Left lung (tissue), 10 donors: Measurements from ENCODE around the gene P2RY8. TPM values are rescaled to one million over a fixed set of nuclear protein-coding genes. Genes with fewer than 3 reads are reported as not detected.
A peak's percentile ranks its signal among the peaks of the same experiment; 100 is the strongest.
"Not testable (repeated sequence)": the region's sequence is repeated elsewhere in the genome, so short reads cannot be mapped to it uniquely, and the experiment has no call there.

Experiments used
- ATAC-seq: fragments of 200-7000 bp; cut with Tn5 transposase; one replicate; pipeline ENCODE4 v1.9.1; 2020; ENCODE audit warnings: moderate library complexity
- DNase-seq, 4 donors: peaks; one replicate each; pipeline ENCODE4 v3.0.0-alpha.2; 2013 to 2020
- H3K27ac ChIP-seq, 2 donors: fragments of 200-600 bp; sonication (generic) in 1 of 2; one replicate each; pipeline versions ENCODE4 v1.5.0 to v1.8.0; 2020 to 2021
- H3K27me3 ChIP-seq, 2 donors: fragments of 200-600 bp; sonication (generic) in 1 of 2; one replicate each; pipeline versions ENCODE4 v1.5.0 to v1.8.0; 2020 to 2021
- H3K36me3 ChIP-seq, 2 donors: fragments of 200-600 bp; sonication (generic) in 1 of 2; one replicate each; pipeline versions ENCODE4 v1.5.0 to v1.8.0; 2020 to 2021
- H3K4me1 ChIP-seq, 2 donors: fragments of 200-600 bp; one replicate each; pipeline ENCODE4 v1.8.0; 2021
- H3K4me3 ChIP-seq, 2 donors: fragments of 200-600 bp; sonication (generic) in 1 of 2; one replicate each; pipeline versions ENCODE4 v1.5.0 to v1.8.0; 2020 to 2021; ENCODE audit warnings: mild to moderate bottlenecking in 1 of 2
- H3K9me3 ChIP-seq, 2 donors: fragments of 200-600 bp; sonication (generic) in 1 of 2; one replicate each; pipeline versions ENCODE4 v1.5.0 to v1.8.0; 2020 to 2021
- CTCF ChIP-seq, 2 donors: fragments of 200-600 bp; sonication (generic) in 1 of 2; IDR thresholded peaks; one replicate each; pipeline versions ENCODE4 v1.5.0 to v1.8.0; 2021; ENCODE audit warnings: antibody characterized with exemption in 2 of 2
- intact Hi-C, 2 donors: fragments of 100-400 bp; cut with DNase I; formaldehyde crosslinking; loops; one replicate each; pipeline versions ENCODE4 v1.11.2 to v1.14.2; 2022
- polyA plus RNA-seq, 6 donors: library from polyadenylated mRNA; unstranded; fragments of 120-200 nt; gene quantifications; one replicate each; pipeline ENCODE4 v1.2.1, GENCODE V29; 2013; ENCODE audit not compliant: insufficient read length in 6 of 6
- total RNA-seq, 2 donors: library from RNA; stranded (reverse); fragmentation: NEBNext Ultra II Directional; extraction: Animal tissue kit (Norgen Biotek cat#: 25700); gene quantifications; one replicate each; pipeline ENCODE4 v1.2.1, GENCODE V29; 2021
- donor health status: DM: no; HTN: yes; CAD: no.
- donor health status: DM: no; HTN: no; CAD: no.

Gene P2RY8
- total and polyA plus RNA-seq, 8 donors = 0.55 to 6.9 (median 0.69) TPM

DNA sequence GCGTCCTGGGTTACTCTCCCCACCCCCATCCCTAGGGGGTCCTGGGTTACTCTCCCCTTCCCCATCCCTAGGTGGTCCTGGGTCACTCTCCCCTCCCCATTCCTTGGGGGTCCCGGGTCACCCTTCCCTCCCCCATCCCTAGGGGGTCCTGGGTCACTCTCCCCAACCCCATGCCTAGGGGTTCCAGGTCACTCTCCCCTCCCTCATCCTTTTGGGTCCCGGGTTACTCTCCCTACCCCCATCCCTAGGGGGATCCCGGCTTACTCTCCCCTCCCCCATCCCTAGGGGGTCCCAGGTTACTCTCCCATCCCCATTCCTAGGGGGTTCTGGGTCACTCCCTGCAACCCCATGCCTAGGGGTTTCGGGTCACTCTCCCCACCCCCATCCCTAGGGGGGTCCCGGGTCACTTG lies 85.7 kb downstream of the P2RY8 start:
- no peaks in the 10 kb centered on the region for H3K36me3 ChIP-seq
- no peak for TF ChIP-seq CTCF (IDR thresholded peaks at IDR 0.05)
- H3K9me3 ChIP-seq = peaks cover 0 to 4% of the 10 kb centered on the region in 2 donors
- no peak overlapping the region for H3K27ac ChIP-seq
- H3K4me3 ChIP-seq = peak overlapping the region in 1 of 2 donors; percentile 61
- intact Hi-C loops = loop anchor here in 1 of 2 donors (10.0 kb wide), 1 partner anchor 124 kb away; no protein-coding TSS in a partner anchor
- DNase-seq (peak in 1 of 4 donors; percentile 40), ATAC-seq (no peak)
- H3K27me3 ChIP-seq = no peaks in the 10 kb centered on the region
- peaks cover 0 to 12% of the 10 kb centered on the region in 2 donors for H3K4me1 ChIP-seq

- Histone ChIP-seq H3K27me3 (no peaks in the 10 kb centered on the region), H3K4me1 (peaks cover 0 to 12% of the 10 kb centered on the region in 2 donors), H3K9me3 (peaks cover 0 to 4% of the 10 kb centered on the region in 2 donors), H3K36me3 (no peaks in the 10 kb centered on the region), H3K27ac (no peak overlapping the region), H3K4me3 (no peak overlapping the region)
- DNase-seq = peak in 1 of 4 donors; percentile 32
- no peak for ATAC-seq
- no peak for TF ChIP-seq CTCF (IDR thresholded peaks at IDR 0.05)
- intact Hi-C loops = loop anchor here in 1 of 2 donors (10.0 kb wide), 1 partner anchor 124 kb away; no protein-coding TSS in a partner anchor
Observed at GRCh38 chrX:1450361-1451161, 86.4 kb downstream of the P2RY8 start.

DNA sequence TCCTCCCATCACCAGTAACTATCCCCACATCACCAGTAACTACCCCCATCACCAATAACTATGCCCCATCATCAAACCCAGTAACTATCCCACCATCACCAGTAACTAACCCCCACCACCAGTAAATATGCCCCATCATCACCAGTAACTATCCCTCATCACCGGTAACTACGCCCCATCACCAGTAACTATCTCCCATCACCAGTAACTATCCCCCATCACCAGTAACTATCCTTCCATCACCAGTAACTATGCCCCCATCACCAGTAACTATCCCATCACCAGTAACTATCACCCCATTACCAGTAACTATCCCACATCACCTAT lies 87.2 kb downstream of the P2RY8 start:
- H3K9me3 ChIP-seq = peaks cover 0 to 8% of the 10 kb centered on the region in 2 donors
- no peak for TF ChIP-seq CTCF (IDR thresholded peaks at IDR 0.05)
- intact Hi-C loops = loop anchor here in 1 of 2 donors (10.0 kb wide), 1 partner anchor 125 kb away; no protein-coding TSS in a partner anchor

DNA sequence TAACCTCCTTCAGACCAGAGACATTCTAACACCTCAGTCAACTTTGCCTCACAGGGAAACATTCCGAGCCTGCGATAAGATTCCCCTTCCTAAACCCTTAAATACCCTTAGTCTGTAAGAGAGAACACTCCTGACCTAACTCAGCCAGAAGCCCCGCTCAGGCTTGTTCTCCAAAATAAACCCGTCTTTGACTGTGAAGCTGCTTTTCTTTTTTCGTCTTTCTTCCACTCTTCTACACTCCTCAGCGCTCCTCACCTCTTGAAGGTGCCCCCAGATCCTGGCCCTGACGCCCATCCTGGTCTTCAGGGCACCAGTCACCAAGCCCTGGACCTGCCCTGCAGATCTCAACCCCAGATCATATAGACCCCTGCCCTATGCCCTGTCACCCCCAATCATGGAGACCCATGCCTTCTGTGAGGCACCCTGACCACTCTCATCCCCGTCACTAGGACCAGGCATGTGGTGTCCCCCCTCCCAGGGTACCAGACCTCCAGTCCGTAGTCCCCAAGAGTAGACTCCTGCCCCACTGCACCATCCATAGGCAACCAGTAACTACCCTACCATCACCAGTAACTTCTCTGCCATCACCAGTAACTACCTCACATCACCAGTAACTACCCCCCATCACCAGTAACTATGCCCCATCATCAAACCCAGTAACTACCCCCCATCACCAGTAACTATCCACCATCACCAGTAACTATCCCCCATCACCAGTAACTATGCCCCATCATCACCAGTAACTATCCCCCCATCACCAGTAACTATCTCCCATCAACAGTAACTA lies 87.8 kb downstream of the P2RY8 start:
- intact Hi-C loops = no loop called here
- no peak overlapping the region for H3K27ac ChIP-seq
- no peak overlapping the region for H3K4me3 ChIP-seq
- H3K27me3 ChIP-seq = no peaks in the 10 kb centered on the region
- no peak for ATAC-seq
- DNase-seq = peak in 1 of 4 donors; percentile 19
- peaks cover 0 to 12% of the 10 kb centered on the region in 2 donors for H3K4me1 ChIP-seq
- TF ChIP-seq CTCF (IDR thresholded peaks at IDR 0.05) = no peak
- H3K9me3 ChIP-seq = peaks cover 0 to 13% of the 10 kb centered on the region in 2 donors
- H3K36me3 ChIP-seq = no peaks in the 10 kb centered on the region

More for the DNA sequence above, 87.2 kb downstream of the P2RY8 start:
- no peak for DNase-seq
- H3K27ac ChIP-seq = no peak overlapping the region
- ATAC-seq = no peak
- H3K36me3 ChIP-seq = no peaks in the 10 kb centered on the region
- H3K27me3 ChIP-seq = no peaks in the 10 kb centered on the region
- peaks cover 0 to 12% of the 10 kb centered on the region in 2 donors for H3K4me1 ChIP-seq
- H3K4me3 ChIP-seq = no peak overlapping the region

GRCh38 chrX:1448573-1449001 lies 88.4 kb downstream of the P2RY8 start:
- Histone ChIP-seq H3K9me3 (peaks cover 0 to 16% of the 10 kb centered on the region in 2 donors), H3K4me1 (peaks cover 0 to 12% of the 10 kb centered on the region in 2 donors)
- DNase-seq, intact Hi-C loops, H3K4me3 ChIP-seq, H3K27ac ChIP-seq, H3K36me3 ChIP-seq, H3K27me3 ChIP-seq, ATAC-seq: not testable (repeated sequence)

DNA sequence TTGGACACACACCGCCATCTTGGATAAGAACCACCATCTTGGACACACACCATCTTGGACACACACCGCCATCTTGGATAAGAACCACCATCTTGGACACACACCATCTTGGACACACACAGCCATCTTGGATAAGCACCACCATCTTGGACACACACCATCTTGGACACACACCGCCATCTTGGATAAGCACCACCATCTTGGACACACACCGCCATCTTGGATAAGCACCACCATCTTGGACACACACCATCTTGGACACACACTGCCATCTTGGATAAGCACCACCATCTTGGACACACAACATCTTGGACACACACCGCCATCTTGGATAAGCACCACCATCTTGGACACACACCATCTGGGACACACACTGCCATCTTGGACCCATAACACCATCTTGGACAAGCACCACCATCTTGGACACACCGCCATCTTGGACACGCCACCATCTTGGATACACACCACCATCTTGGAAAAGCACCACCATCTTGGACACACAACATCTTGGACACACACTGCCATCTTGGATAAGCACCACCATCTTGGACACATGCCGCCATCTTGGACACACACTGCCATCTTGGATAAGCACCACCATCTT lies 88.9 kb downstream of the P2RY8 start:
- H3K27me3 ChIP-seq, H3K36me3 ChIP-seq, intact Hi-C loops, H3K4me3 ChIP-seq, H3K27ac ChIP-seq, ATAC-seq: not testable (repeated sequence)
- Histone ChIP-seq H3K9me3 (peaks cover 0 to 16% of the 10 kb centered on the region in 2 donors), H3K4me1 (peaks cover 0 to 12% of the 10 kb centered on the region in 2 donors)
- DNase-seq = peak in 1 of 4 donors; percentile 10

GRCh38 chrX:1446984-1447968 lies 89.7 kb downstream of the P2RY8 start:
- intact Hi-C loops = not testable (repeated sequence)
- DNase-seq = peak in 1 of 4 donors; percentile 10

More at GRCh38 chrX:1446984-1447968, 89.7 kb downstream of the P2RY8 start:
- H3K27me3 ChIP-seq, H3K4me3 ChIP-seq, H3K36me3 ChIP-seq, ATAC-seq, H3K27ac ChIP-seq: not testable (repeated sequence)
- Histone ChIP-seq H3K9me3 (peaks cover 0 to 16% of the 10 kb centered on the region in 2 donors), H3K4me1 (peaks cover 0 to 11% of the 10 kb centered on the region in 2 donors)
